ENCODE results near the gene TMEM217. TPM values are rescaled to one million over a fixed set of nuclear protein-coding genes. Genes with fewer than 3 reads are reported as not detected.

Gene TMEM217
- polyA plus RNA-seq, 1 donor from 2014 or later: 0.32 TPM

GRCh38 chr6:37303891-37304503 is 46.1 kb upstream of the TMEM217 start:
- Histone ChIP-seq H3F3A (ENCODE audit: insufficient read depth, low read length, poor library complexity, severe bottlenecking) (no peaks in the 10 kb centered on the region), H3K9me3 (ENCODE audit: low read length) (no peaks in the 10 kb centered on the region), H3K9ac (ENCODE audit: low read length) (no peak overlapping the region), H3K9me2 (ENCODE audit: insufficient read depth, low read length) (no peaks in the 10 kb centered on the region), H3K27ac (ENCODE audit: low read length) (no peak overlapping the region), H3K27me3 (ENCODE audit: insufficient read depth, low read depth, low read length) (no peaks in the 10 kb centered on the region), H3K79me2 (replicated peaks; ENCODE audit: insufficient read depth, low read length) (no peaks in the 10 kb centered on the region), H3K4me2 (ENCODE audit: low read length) (no peak overlapping the region), H2AFZ (ENCODE audit: low read depth, low read length) (no peak overlapping the region), H3K4me3 (ENCODE audit: low read length) (no peak overlapping the region), H4K20me1 (ENCODE audit: insufficient read depth) (no peaks in the 10 kb centered on the region), H3K36me3 (ENCODE audit: insufficient read depth, low read length) (no peaks in the 10 kb centered on the region)
- no peak for TF ChIP-seq POLR2AphosphoS5 (IDR thresholded peaks at IDR 0.05)
- TF ChIP-seq, protein P1, sequence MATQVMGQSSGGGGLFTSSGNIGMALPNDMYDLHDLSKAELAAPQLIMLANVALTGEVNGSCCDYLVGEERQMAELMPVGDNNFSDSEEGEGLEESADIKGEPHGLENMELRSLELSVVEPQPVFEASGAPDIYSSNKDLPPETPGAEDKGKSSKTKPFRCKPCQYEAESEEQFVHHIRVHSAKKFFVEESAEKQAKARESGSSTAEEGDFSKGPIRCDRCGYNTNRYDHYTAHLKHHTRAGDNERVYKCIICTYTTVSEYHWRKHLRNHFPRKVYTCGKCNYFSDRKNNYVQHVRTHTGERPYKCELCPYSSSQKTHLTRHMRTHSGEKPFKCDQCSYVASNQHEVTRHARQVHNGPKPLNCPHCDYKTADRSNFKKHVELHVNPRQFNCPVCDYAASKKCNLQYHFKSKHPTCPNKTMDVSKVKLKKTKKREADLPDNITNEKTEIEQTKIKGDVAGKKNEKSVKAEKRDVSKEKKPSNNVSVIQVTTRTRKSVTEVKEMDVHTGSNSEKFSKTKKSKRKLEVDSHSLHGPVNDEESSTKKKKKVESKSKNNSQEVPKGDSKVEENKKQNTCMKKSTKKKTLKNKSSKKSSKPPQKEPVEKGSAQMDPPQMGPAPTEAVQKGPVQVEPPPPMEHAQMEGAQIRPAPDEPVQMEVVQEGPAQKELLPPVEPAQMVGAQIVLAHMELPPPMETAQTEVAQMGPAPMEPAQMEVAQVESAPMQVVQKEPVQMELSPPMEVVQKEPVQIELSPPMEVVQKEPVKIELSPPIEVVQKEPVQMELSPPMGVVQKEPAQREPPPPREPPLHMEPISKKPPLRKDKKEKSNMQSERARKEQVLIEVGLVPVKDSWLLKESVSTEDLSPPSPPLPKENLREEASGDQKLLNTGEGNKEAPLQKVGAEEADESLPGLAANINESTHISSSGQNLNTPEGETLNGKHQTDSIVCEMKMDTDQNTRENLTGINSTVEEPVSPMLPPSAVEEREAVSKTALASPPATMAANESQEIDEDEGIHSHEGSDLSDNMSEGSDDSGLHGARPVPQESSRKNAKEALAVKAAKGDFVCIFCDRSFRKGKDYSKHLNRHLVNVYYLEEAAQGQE (IDR thresholded peaks at IDR 0.05; ENCODE audit: borderline replicate concordance): no peak
- TF ChIP-seq TAF1 (IDR thresholded peaks at IDR 0.05; ENCODE audit: low read depth): no peak
- peak; percentile 54 for TF ChIP-seq RAD21 (conservative IDR thresholded peaks at IDR 0.05)
- TF ChIP-seq EZH2 (IDR thresholded peaks at IDR 0.05; ENCODE audit: borderline replicate concordance, insufficient read depth, low read length, poor library complexity, severe bottlenecking): no peak
- no peak for TF ChIP-seq MXI1 (conservative IDR thresholded peaks at IDR 0.05; ENCODE audit: poor library complexity, severe bottlenecking)
- TF ChIP-seq SMC3 (conservative IDR thresholded peaks at IDR 0.05; ENCODE audit: poor library complexity): peak; percentile 52
- TF ChIP-seq CTCF (IDR thresholded peaks at IDR 0.05; ENCODE audit: poor library complexity, severe bottlenecking): peak; percentile 65
- TF ChIP-seq EP300 (conservative IDR thresholded peaks at IDR 0.05; ENCODE audit: poor library complexity, severe bottlenecking): no peak

DNA sequence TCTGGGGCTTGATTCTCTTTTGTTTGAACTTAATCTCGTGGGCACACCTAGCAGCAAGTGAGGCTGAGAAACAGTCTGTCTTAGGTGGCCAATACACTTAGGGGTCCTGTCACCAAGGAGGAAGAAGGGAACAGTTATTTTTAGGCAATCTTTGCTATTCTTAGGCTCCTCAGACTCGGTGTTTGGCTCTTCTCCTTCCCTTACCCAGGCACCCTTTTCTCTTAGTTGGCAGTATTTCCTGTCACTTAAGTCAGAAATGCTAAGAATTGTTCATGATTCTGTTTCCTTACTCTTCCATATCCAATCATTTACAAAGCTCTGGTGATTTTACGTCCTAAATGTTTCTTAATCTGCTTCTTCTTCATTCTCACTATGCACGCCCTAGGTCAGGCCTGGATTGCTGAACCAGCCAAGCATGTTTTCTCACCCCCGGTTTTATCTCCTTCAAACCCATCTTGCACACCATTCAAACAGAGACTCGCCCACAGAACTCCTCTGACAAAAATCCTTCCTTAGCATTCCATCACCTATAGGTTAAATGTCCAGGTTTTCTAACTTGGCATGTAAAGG is 45.2 kb upstream of the TMEM217 start:
- H3K79me2 ChIP-seq (replicated peaks; ENCODE audit: insufficient read depth, low read length): no peaks in the 10 kb centered on the region
- no peak overlapping the region for H3K9ac ChIP-seq (ENCODE audit: low read length)
- TF ChIP-seq RAD21 (conservative IDR thresholded peaks at IDR 0.05) (no peak), CTCF (IDR thresholded peaks at IDR 0.05; ENCODE audit: poor library complexity, severe bottlenecking) (no peak), MXI1 (conservative IDR thresholded peaks at IDR 0.05; ENCODE audit: poor library complexity, severe bottlenecking) (no peak), EZH2 (IDR thresholded peaks at IDR 0.05; ENCODE audit: borderline replicate concordance, insufficient read depth, low read length, poor library complexity, severe bottlenecking) (no peak), POLR2AphosphoS5 (IDR thresholded peaks at IDR 0.05) (no peak), SMC3 (conservative IDR thresholded peaks at IDR 0.05; ENCODE audit: poor library complexity) (no peak), TAF1 (IDR thresholded peaks at IDR 0.05; ENCODE audit: low read depth) (no peak), EP300 (conservative IDR thresholded peaks at IDR 0.05; ENCODE audit: poor library complexity, severe bottlenecking) (no peak)
- TF ChIP-seq, protein P1 (IDR thresholded peaks at IDR 0.05; ENCODE audit: borderline replicate concordance): no peak
- H3K27ac ChIP-seq (ENCODE audit: low read length): no peak overlapping the region
- no peaks in the 10 kb centered on the region for H3K27me3 ChIP-seq (ENCODE audit: insufficient read depth, low read depth, low read length)
- H4K20me1 ChIP-seq (ENCODE audit: insufficient read depth): no peaks in the 10 kb centered on the region
- no peaks in the 10 kb centered on the region for H3K9me3 ChIP-seq (ENCODE audit: low read length)
- no peaks in the 10 kb centered on the region for H3K9me2 ChIP-seq (ENCODE audit: insufficient read depth, low read length)
- no peaks in the 10 kb centered on the region for H3F3A ChIP-seq (ENCODE audit: insufficient read depth, low read length, poor library complexity, severe bottlenecking)
- no peaks in the 10 kb centered on the region for H3K36me3 ChIP-seq (ENCODE audit: insufficient read depth, low read length)
- H3K4me2 ChIP-seq (ENCODE audit: low read length): no peak overlapping the region
- H2AFZ ChIP-seq (ENCODE audit: low read depth, low read length): no peak overlapping the region
- H3K4me3 ChIP-seq (ENCODE audit: low read length): no peak overlapping the region

All from neural cell (in vitro differentiated cells).